HG03175 (cell line): ENCODE measurements around the gene APBA2.

Experiments
- ATAC-seq: cut with Tn5 transposase; IDR thresholded peaks from one replicate; pipeline ENCODE4 v1.9.1; 2021; ENCODE audit warnings: mild to moderate bottlenecking, moderate library complexity; ENCODE audit not compliant: unreplicated experiment

Gene APBA2

GRCh38 chr15:29128671-29129070 is 242.9 kb downstream of the APBA2 start:
- ATAC-seq = no peak

DNA sequence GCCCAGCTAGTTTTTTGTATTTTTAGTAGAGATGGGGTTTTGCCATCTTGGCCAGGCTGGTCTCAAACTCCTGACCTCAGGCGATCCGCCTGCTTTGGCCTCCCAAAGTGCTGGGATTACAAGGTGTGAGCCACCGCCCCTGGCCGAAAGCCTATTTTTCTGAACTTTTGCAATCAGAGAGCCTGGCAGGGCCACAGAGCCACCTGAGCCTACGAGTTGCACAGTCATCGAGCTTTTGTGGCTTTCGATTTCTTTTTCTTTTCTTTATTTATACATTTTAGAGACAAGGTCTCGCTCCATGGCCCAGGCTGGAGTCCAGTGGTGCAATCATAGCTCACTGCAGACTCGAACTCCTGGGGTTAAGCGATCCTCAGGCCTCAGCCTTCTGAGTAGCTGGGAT is 243.4 kb downstream of the APBA2 start:
- no peak for ATAC-seq

GRCh38 chr15:29129926-29130325 is 244.2 kb downstream of the APBA2 start:
- ATAC-seq = no peak

DNA sequence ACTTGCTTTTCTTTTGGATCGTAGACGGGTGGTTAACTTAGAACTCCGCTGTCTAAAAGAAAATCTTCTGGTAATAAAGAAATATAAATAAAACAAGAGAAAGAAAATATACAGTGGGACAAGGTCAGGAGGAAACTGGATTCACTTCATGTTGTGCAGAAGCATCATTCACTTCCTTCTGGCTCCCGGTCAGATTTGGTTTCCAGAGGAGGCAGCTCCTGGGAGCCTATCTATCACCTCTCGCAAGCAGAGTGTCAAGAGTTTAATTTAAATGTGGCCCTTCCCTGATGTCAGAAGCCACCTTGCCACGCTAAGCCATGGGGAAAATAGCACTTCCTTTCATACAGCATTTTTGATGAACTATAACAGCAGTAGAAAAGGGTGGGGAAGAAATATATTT is 244.7 kb downstream of the APBA2 start:
- no peak for ATAC-seq

GRCh38 chr15:29130951-29131839 is 245.4 kb downstream of the APBA2 start:
- no peak for ATAC-seq

GRCh38 chr15:29131840-29132420 is 246.2 kb downstream of the APBA2 start:
- ATAC-seq = no peak

- ATAC-seq = no peak
Observed at GRCh38 chr15:29132735-29133181, 247.0 kb downstream of the APBA2 start.

DNA sequence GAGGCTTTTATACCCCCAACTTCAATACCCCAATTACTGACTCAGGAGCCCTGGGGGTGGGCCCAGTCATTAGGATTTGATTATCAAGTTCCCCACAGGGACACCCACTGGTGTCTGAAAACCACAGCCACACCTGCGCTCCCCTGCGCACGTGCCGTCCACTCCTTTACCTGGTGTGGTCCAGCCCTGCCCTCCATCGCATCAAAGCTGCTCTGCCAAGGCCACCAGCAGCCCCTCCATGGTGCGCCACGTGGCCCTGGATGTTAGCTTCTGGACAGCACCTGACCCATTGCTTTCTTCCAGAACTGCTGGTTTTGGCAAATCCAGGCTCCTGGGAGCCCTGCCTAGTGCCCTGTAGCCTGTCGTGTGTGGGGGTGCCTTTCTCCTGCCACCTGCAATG is 247.5 kb downstream of the APBA2 start:
- ATAC-seq = no peak

DNA sequence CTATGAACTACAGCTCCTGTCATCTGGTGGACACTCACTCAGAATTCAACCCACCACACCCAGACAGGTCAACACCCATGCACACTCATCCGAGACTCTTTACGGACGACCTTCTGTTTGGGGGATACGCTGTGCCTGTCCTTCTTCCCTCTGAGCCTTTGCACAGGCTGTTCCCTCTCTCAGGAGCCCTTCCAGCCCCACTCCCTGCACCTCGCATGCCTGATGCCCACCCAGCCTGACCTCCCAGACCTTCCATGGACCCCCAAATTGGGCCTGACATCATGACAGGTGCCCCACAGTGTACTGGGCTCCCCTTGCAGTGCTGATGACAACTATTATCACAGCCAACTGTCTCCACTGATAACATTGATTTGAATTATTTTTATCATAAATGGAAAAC is 248.0 kb downstream of the APBA2 start:
- no peak for ATAC-seq

DNA sequence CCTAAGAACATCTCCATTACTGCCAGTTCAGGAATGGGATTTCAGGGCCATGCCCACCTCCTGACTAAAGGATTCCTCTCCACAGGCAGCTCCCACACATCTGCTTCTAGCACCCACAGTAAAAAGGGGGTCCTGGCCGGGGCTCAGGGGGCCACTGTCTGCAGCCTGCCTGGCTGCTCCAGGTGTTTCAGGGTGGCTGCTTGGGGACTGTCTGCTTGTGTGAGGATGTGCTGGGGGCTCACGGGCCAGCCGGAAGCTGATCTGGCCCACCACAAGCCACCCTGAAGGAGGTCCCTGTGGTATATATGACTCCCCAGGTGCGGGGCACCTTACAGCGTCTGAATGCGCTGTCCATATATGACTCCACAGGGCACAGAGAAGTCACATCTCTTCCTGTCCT is 248.5 kb downstream of the APBA2 start:
- ATAC-seq = no peak

GRCh38 chr15:29134641-29135308 is 249.0 kb downstream of the APBA2 start:
- ATAC-seq = no peak

- no peak for ATAC-seq
Observed at GRCh38 chr15:29135309-29135657, 249.5 kb downstream of the APBA2 start.

DNA sequence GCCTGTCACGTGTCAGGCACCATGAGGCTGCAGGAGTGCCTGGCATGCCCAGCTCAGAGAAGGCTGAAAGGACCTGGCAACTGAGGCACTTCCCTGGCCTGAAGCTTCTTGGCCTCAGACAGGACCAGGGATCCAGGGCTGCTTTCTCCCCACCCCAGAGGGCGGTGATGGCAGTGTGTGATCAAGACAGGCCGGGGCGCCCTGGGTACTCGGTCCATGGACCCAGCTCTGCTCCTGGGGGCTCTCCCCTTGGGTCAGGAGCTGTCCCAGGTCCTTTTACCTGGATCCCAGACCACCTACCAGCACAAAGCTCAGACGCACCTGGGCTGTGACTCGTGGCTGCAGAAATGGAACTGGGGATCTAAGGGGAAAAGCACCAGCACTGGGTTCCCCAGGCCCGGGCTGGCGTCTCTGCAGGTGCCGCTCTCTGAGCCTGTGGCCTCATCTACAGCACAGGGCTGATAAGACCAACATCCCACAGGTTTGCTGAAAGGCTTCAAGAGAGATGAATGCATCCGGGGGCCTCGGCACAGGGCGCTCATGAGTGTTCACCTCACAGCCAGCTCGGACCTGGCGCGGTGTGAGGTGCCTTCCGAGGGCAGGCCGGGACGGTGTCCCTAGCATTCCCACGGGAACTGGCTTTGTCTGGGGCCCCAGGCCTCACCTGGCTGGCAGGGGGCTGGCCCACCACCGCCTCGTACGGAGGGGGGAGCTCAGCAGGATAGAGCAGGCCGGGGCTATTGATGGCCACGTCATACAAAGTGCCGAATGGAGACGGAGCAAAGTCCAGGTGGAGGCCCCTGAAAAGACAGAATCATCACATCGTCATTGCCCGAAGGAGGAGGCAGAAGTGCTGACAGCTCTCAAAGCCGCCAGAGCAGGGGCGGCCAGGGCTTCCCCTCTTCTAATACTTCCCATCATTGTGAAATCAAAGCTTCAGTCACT is 250.2 kb downstream of the APBA2 start:
- no peak for ATAC-seq

- no peak for ATAC-seq
Observed at GRCh38 chr15:29138260-29138659, 252.5 kb downstream of the APBA2 start.

DNA sequence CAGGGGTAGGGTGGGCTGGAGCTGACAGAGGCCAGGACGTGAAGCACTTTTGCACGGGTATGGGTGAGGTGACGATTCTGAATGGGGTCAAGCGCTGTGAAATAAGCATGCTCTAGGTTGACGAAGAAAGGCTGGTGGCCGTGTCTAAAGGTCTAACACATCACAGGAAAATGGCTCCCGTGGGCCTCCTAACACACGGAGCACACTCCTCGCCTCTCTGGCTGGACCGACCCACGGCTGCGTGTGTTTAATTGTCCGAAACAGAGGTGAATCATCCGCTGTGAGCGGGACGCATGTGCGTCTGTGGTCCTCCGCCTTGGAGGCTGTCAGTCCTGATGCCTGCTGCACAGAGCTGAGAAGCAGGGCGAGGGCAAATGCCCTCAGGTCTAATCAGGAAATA is 253.3 kb downstream of the APBA2 start:
- ATAC-seq = no peak

- peak; percentile 53 for ATAC-seq
Observed at GRCh38 chr15:29139540-29140459, 254.0 kb downstream of the APBA2 start.

- no peak for ATAC-seq
Observed at GRCh38 chr15:29140475-29141307, 254.9 kb downstream of the APBA2 start.

GRCh38 chr15:29141308-29142128 is 255.7 kb downstream of the APBA2 start:
- no peak for ATAC-seq
